ENCODE results near the gene CUL2. TPM values are rescaled to one million over a fixed set of nuclear protein-coding genes. Genes with fewer than 3 reads are reported as not detected.

CUL2 gene
- total and polyA plus RNA-seq, 2 experiments from 2014 or later = 17.2 to 38.3 TPM

- no peak for TF ChIP-seq JUNB (IDR thresholded peaks at IDR 0.05; ENCODE audit: unreplicated experiment)
- TF ChIP-seq ETS1 (IDR thresholded peaks at IDR 0.05) = no peak
- TF ChIP-seq REST (IDR thresholded peaks at IDR 0.05; ENCODE audit: unreplicated experiment) = no peak
- no peak for TF ChIP-seq STAT1 (IDR thresholded peaks at IDR 0.05; ENCODE audit: unreplicated experiment)
- no peak for TF ChIP-seq EZH2phosphoT487 (IDR thresholded peaks at IDR 0.05; ENCODE audit: unreplicated experiment)
- TF ChIP-seq CTCF (conservative IDR thresholded peaks at IDR 0.05; ENCODE audit: low read depth in 2 of 2) = no peak
- TF ChIP-seq, protein P1, sequence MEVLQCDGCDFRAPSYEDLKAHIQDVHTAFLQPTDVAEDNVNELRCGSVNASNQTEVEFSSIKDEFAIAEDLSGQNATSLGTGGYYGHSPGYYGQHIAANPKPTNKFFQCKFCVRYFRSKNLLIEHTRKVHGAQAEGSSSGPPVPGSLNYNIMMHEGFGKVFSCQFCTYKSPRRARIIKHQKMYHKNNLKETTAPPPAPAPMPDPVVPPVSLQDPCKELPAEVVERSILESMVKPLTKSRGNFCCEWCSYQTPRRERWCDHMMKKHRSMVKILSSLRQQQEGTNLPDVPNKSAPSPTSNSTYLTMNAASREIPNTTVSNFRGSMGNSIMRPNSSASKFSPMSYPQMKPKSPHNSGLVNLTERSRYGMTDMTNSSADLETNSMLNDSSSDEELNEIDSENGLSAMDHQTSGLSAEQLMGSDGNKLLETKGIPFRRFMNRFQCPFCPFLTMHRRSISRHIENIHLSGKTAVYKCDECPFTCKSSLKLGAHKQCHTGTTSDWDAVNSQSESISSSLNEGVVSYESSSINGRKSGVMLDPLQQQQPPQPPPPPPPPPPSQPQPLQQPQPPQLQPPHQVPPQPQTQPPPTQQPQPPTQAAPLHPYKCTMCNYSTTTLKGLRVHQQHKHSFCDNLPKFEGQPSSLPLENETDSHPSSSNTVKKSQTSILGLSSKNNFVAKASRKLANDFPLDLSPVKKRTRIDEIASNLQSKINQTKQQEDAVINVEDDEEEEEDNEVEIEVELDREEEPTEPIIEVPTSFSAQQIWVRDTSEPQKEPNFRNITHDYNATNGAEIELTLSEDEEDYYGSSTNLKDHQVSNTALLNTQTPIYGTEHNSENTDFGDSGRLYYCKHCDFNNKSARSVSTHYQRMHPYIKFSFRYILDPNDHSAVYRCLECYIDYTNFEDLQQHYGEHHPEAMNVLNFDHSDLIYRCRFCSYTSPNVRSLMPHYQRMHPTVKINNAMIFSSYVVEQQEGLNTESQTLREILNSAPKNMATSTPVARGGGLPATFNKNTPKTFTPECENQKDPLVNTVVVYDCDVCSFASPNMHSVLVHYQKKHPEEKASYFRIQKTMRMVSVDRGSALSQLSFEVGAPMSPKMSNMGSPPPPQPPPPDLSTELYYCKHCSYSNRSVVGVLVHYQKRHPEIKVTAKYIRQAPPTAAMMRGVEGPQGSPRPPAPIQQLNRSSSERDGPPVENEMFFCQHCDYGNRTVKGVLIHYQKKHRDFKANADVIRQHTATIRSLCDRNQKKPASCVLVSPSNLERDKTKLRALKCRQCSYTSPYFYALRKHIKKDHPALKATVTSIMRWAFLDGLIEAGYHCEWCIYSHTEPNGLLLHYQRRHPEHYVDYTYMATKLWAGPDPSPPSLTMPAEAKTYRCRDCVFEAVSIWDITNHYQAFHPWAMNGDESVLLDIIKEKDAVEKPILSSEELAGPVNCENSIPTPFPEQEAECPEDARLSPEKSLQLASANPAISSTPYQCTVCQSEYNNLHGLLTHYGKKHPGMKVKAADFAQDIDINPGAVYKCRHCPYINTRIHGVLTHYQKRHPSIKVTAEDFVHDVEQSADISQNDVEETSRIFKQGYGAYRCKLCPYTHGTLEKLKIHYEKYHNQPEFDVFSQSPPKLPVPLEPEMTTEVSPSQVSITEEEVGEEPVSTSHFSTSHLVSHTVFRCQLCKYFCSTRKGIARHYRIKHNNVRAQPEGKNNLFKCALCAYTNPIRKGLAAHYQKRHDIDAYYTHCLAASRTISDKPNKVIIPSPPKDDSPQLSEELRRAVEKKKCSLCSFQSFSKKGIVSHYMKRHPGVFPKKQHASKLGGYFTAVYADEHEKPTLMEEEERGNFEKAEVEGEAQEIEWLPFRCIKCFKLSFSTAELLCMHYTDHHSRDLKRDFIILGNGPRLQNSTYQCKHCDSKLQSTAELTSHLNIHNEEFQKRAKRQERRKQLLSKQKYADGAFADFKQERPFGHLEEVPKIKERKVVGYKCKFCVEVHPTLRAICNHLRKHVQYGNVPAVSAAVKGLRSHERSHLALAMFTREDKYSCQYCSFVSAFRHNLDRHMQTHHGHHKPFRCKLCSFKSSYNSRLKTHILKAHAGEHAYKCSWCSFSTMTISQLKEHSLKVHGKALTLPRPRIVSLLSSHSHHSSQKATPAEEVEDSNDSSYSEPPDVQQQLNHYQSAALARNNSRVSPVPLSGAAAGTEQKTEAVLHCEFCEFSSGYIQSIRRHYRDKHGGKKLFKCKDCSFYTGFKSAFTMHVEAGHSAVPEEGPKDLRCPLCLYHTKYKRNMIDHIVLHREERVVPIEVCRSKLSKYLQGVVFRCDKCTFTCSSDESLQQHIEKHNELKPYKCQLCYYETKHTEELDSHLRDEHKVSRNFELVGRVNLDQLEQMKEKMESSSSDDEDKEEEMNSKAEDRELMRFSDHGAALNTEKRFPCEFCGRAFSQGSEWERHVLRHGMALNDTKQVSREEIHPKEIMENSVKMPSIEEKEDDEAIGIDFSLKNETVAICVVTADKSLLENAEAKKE (CRISPR knock-in tag; IDR thresholded peaks at IDR 0.05) = no peak
- TF ChIP-seq CREB1 (CRISPR knock-in tag; IDR thresholded peaks at IDR 0.05; ENCODE audit: low read depth) = no peak
- no peak for TF ChIP-seq ZNF114 (CRISPR knock-in tag; IDR thresholded peaks at IDR 0.05)
- TF ChIP-seq EZH2 (IDR thresholded peaks at IDR 0.05; ENCODE audit: low read depth, unreplicated experiment) = no peak
- no peak for TF ChIP-seq NANOG (IDR thresholded peaks at IDR 0.05; ENCODE audit: borderline replicate concordance)
- no peak for TF ChIP-seq POLR2AphosphoS5 (IDR thresholded peaks at IDR 0.05; ENCODE audit: low read depth)
- Histone ChIP-seq H3K27me3 (ENCODE audit: insufficient read depth) (no peaks in the 10 kb centered on the region), H3K36me3 (ENCODE audit: insufficient read depth) (no peaks in the 10 kb centered on the region; the same call in 1 of the 2 replicates), H4K20me1 (replicated peaks; ENCODE audit: insufficient read depth) (peaks cover 4% of the 10 kb centered on the region; the same call in 1 of the 2 replicates), H3K4me1 (ENCODE audit: insufficient read depth) (peaks cover 14% of the 10 kb centered on the region), H3K4me3 (no peak overlapping the region), H3K27ac (ENCODE audit: low read depth) (peak overlapping the region; percentile 30; the same call in 1 of the 2 replicates), H2AFZ (no peak overlapping the region), H3F3A (replicated peaks; ENCODE audit: low read depth) (no peaks in the 10 kb centered on the region), H3K9me2 (ENCODE audit: insufficient read depth) (no peaks in the 10 kb centered on the region), H3K79me2 (replicated peaks; ENCODE audit: insufficient read depth) (no peaks in the 10 kb centered on the region), H3K4me2 (no peak overlapping the region)
- DNase-seq (ENCODE audit: low spot score) = no peak
- H3K27me3 Mint-ChIP-seq (ENCODE audit: insufficient read depth, low read depth, poor library complexity) = no peaks in the 10 kb centered on the region
- ATAC-seq = no peak
- no peak overlapping the region for H3K27ac Mint-ChIP-seq
- no peaks in the 10 kb centered on the region for H3K9me3 Mint-ChIP-seq
- peaks cover 15% of the 10 kb centered on the region for H3K4me1 Mint-ChIP-seq
- H3K36me3 Mint-ChIP-seq (ENCODE audit: low read depth) = peaks cover 22% of the 10 kb centered on the region
- H3K4me3 Mint-ChIP-seq = no peak overlapping the region
Observed at GRCh38 chr10:35042783-35043182, 47.4 kb downstream of the CUL2 start.

All from GM23338 (cell line).